Neuron (in vitro differentiated cells): Measurements from ENCODE around the gene GTF2H3.
"Not testable (repeated sequence)": the region's sequence is repeated elsewhere in the genome, so short reads cannot be mapped to it uniquely, and the experiment has no call there.

Source experiments
- H2AFZ ChIP-seq: one replicate; pipeline ENCODE4 v1.6.1; 2013; ENCODE audit warnings: low read depth, mild to moderate bottlenecking, inconsistent platforms, low read length, moderate library complexity
- H3K27me3 ChIP-seq: one replicate; pipeline ENCODE4 v1.6.1; 2013; ENCODE audit warnings: low read length; ENCODE audit not compliant: insufficient read depth
- H3K36me3 ChIP-seq: one replicate; pipeline ENCODE4 v1.6.1; 2013; ENCODE audit warnings: low read length; ENCODE audit not compliant: insufficient read depth
- H3K4me1 ChIP-seq: one replicate; pipeline ENCODE4 v1.6.1; 2013; ENCODE audit warnings: low read length; ENCODE audit not compliant: insufficient read depth
- H3K4me3 ChIP-seq: 2 replicates; pipeline ENCODE4 v1.5.1; 2013; ENCODE audit warnings: mild to moderate bottlenecking, low read length, moderate library complexity
- H3K9me3 ChIP-seq: one replicate; pipeline ENCODE4 v1.6.1; 2013; ENCODE audit warnings: low read length

Gene GTF2H3

GRCh38 chr12:123633379-123634141 is at the start of gene GTF2H3, which contains the start of gene EIF2B1:
GTF2H3 (plus strand) TSS chr12:123633829; CDS start chr12:123633860, 31 bp downstream.
EIF2B1 (minus strand) TSS chr12:123633686; CDS start chr12:123633557, 129 bp downstream.
- Histone ChIP-seq H3K9me3 (no peaks in the 10 kb centered on the region), H2AFZ (peak within 1 kb of the TSS; percentile 60), H3K4me3 (peak within 1 kb of the TSS; percentile 93), H3K4me1 (peaks cover 9% of the 10 kb centered on the region), H3K27me3 (no peaks in the 10 kb centered on the region), H3K36me3 (peaks cover 27% of the 10 kb centered on the region)

GRCh38 chr12:123591702-123592481 is 41.7 kb upstream of the GTF2H3 start:
- no peaks in the 10 kb centered on the region for H3K9me3 ChIP-seq
- H3K4me1 ChIP-seq: peaks cover 7% of the 10 kb centered on the region
- peaks cover 86% of the 10 kb centered on the region for H3K36me3 ChIP-seq
- no peak overlapping the region for H2AFZ ChIP-seq
- H3K27me3 ChIP-seq: no peaks in the 10 kb centered on the region
- no peak overlapping the region for H3K4me3 ChIP-seq

GRCh38 chr12:123595729-123596128 is 37.9 kb upstream of the GTF2H3 start:
- Histone ChIP-seq H3K4me1 (no peaks in the 10 kb centered on the region), H3K4me3 (no peak overlapping the region), H3K36me3 (peaks cover 71% of the 10 kb centered on the region), H3K9me3 (no peaks in the 10 kb centered on the region), H2AFZ (no peak overlapping the region), H3K27me3 (no peaks in the 10 kb centered on the region)

- no peaks in the 10 kb centered on the region for H3K27me3 ChIP-seq
- H3K9me3 ChIP-seq: no peaks in the 10 kb centered on the region
- H3K4me3 ChIP-seq: no peak overlapping the region
- peaks cover 2% of the 10 kb centered on the region for H3K4me1 ChIP-seq
- H2AFZ ChIP-seq: no peak overlapping the region
- peaks cover 60% of the 10 kb centered on the region for H3K36me3 ChIP-seq
These were observed 36.5 kb upstream of the GTF2H3 start for GRCh38 chr12:123597100-123597499.

- peaks cover 12% of the 10 kb centered on the region for H3K4me1 ChIP-seq
- no peak overlapping the region for H2AFZ ChIP-seq
- peaks cover 47% of the 10 kb centered on the region for H3K36me3 ChIP-seq
- no peaks in the 10 kb centered on the region for H3K9me3 ChIP-seq
- no peak overlapping the region for H3K4me3 ChIP-seq
- no peaks in the 10 kb centered on the region for H3K27me3 ChIP-seq
These were observed 35.1 kb upstream of the GTF2H3 start for GRCh38 chr12:123598522-123598921.

GRCh38 chr12:123599310-123599709 is 34.3 kb upstream of the GTF2H3 start:
- H3K9me3 ChIP-seq: no peaks in the 10 kb centered on the region
- H3K4me3 ChIP-seq: no peak overlapping the region
- peaks cover 43% of the 10 kb centered on the region for H3K36me3 ChIP-seq
- H3K27me3 ChIP-seq: no peaks in the 10 kb centered on the region
- no peak overlapping the region for H2AFZ ChIP-seq
- peaks cover 12% of the 10 kb centered on the region for H3K4me1 ChIP-seq

- peaks cover 41% of the 10 kb centered on the region for H3K36me3 ChIP-seq
- no peaks in the 10 kb centered on the region for H3K9me3 ChIP-seq
- H3K4me3 ChIP-seq: no peak overlapping the region
- H3K27me3 ChIP-seq: no peaks in the 10 kb centered on the region
- H2AFZ ChIP-seq: no peak overlapping the region
- H3K4me1 ChIP-seq: peaks cover 12% of the 10 kb centered on the region
These were observed 33.9 kb upstream of the GTF2H3 start for GRCh38 chr12:123599721-123600120.

- H3K4me1 ChIP-seq: peaks cover 12% of the 10 kb centered on the region
- H3K4me3 ChIP-seq: peak within 1 kb of the TSS; percentile 95
- H3K27me3 ChIP-seq: no peaks in the 10 kb centered on the region
- peaks cover 39% of the 10 kb centered on the region for H3K36me3 ChIP-seq
- peak within 1 kb of the TSS; percentile 55 for H2AFZ ChIP-seq
- no peaks in the 10 kb centered on the region for H3K9me3 ChIP-seq
These were observed 31.8 kb upstream of the GTF2H3 start, which contains the start of gene DDX55 for GRCh38 chr12:123601602-123602489. DDX55 (plus strand) TSS chr12:123602099; CDS start chr12:123602149, 50 bp downstream.

GRCh38 chr12:123602651-123603195 is 30.9 kb upstream of the GTF2H3 start:
- H3K4me3 ChIP-seq: peak overlapping the region; percentile 95
- H2AFZ ChIP-seq: peak overlapping the region; percentile 55
- H3K27me3 ChIP-seq: no peaks in the 10 kb centered on the region
- H3K36me3 ChIP-seq: peaks cover 39% of the 10 kb centered on the region
- H3K4me1 ChIP-seq: peaks cover 12% of the 10 kb centered on the region
- H3K9me3 ChIP-seq: no peaks in the 10 kb centered on the region

- H3K4me3 ChIP-seq: peak overlapping the region; percentile 95
- H3K4me1 ChIP-seq: peaks cover 12% of the 10 kb centered on the region
- H3K27me3 ChIP-seq, H2AFZ ChIP-seq, H3K9me3 ChIP-seq: not testable (repeated sequence)
- peaks cover 42% of the 10 kb centered on the region for H3K36me3 ChIP-seq
These were observed 30.1 kb upstream of the GTF2H3 start for GRCh38 chr12:123603495-123603894.

- no peaks in the 10 kb centered on the region for H3K9me3 ChIP-seq
- no peak overlapping the region for H2AFZ ChIP-seq
- H3K36me3 ChIP-seq: peaks cover 72% of the 10 kb centered on the region
- no peak overlapping the region for H3K4me3 ChIP-seq
- no peaks in the 10 kb centered on the region for H3K27me3 ChIP-seq
- peaks cover 8% of the 10 kb centered on the region for H3K4me1 ChIP-seq
These were observed 25.9 kb upstream of the GTF2H3 start for GRCh38 chr12:123607756-123608155.

GRCh38 chr12:123608182-123608581 is 25.4 kb upstream of the GTF2H3 start:
- peaks cover 76% of the 10 kb centered on the region for H3K36me3 ChIP-seq
- no peaks in the 10 kb centered on the region for H3K9me3 ChIP-seq
- no peaks in the 10 kb centered on the region for H3K27me3 ChIP-seq
- peaks cover 4% of the 10 kb centered on the region for H3K4me1 ChIP-seq
- H2AFZ ChIP-seq: no peak overlapping the region
- H3K4me3 ChIP-seq: no peak overlapping the region
